H1 (cell line): ENCODE results near the gene CSNK1G2. TPM values are rescaled to one million over a fixed set of nuclear protein-coding genes. Genes with fewer than 3 reads are reported as not detected.

Source experiments
- CTCF ChIA-PET: fragments of 300-600 bp; sonication (Branson Sonifier 250); formaldehyde crosslinking; loops from one replicate; lab custom pipeline; 2021; ENCODE audit not compliant: partially characterized antibody; lab: Charles Lee
- POLR2A ChIA-PET: fragments of 300-600 bp; sonication (Branson Sonifier 250); formaldehyde crosslinking; loops from one replicate; lab custom pipeline; 2021; ENCODE audit warnings: inconsistent platforms; ENCODE audit not compliant: partially characterized antibody; lab: Charles Lee
- DNase-seq, 2 experiments: peaks; one replicate each; pipeline versions ENCODE4 v3.0.0 to v3.0.0-alpha.2; 2010 to 2022; ENCODE audit warnings: low spot score in 2 of 2, low read depth in 1 of 2, mixed read lengths in 1 of 2
- FAIRE-seq: peaks from 2 replicates; lab custom pipeline; 2011; peaks lifted over from hg19 to GRCh38; lab: Jason Lieb, UNC
- H2AFZ ChIP-seq: 2 replicates; pipeline ENCODE4 v1.8.1; 2012; ENCODE audit warnings: low read length, inconsistent platforms
- H2AK5ac ChIP-seq: 2 replicates; pipeline ENCODE4 v1.6.1; 2013; ENCODE audit warnings: low read depth, low read length
- H2BK120ac ChIP-seq: replicated peaks from 2 replicates; pipeline ENCODE3; 2013; ENCODE audit warnings: low read depth, low read length, inconsistent platforms
- H2BK12ac ChIP-seq: 2 replicates; pipeline ENCODE4 v1.6.1; 2013; ENCODE audit warnings: low read depth, low read length
- H2BK15ac ChIP-seq: 2 replicates; pipeline ENCODE4 v1.6.1; 2013; ENCODE audit warnings: low read length
- H2BK20ac ChIP-seq: 2 replicates; pipeline ENCODE4 v1.6.1; 2013; ENCODE audit warnings: low read length
- H2BK5ac ChIP-seq: 2 replicates; pipeline ENCODE4 v1.6.1; 2013; ENCODE audit warnings: low read depth, low read length
- H3K14ac ChIP-seq: 2 replicates; pipeline ENCODE4 v1.6.1; 2013; ENCODE audit warnings: inconsistent platforms; ENCODE audit not compliant: insufficient read length
- H3K18ac ChIP-seq: 2 replicates; pipeline ENCODE4 v1.6.1; 2013; ENCODE audit warnings: low read length; ENCODE audit errors: extremely low read depth
- H3K23ac ChIP-seq: 2 replicates; pipeline ENCODE4 v1.6.1; 2013; ENCODE audit warnings: inconsistent platforms; ENCODE audit not compliant: insufficient read length
- H3K23me2 ChIP-seq: 2 replicates; pipeline ENCODE4 v1.6.1; 2013; ENCODE audit warnings: low read depth, low read length
- H3K27ac ChIP-seq: 2 replicates; pipeline ENCODE4 v1.6.1; 2011; ENCODE audit warnings: low read depth, low read length, inconsistent platforms
- H3K27me3 ChIP-seq, 4 experiments: replicated peaks in 1 of 4; 1 replicate in 1 of 4; 2 replicates in 3 of 4; pipeline versions ENCODE4 v1.6.1 to v1.8.1; 2011 to 2013; ENCODE audit warnings: low read length in 3 of 4, mild to moderate bottlenecking in 3 of 4, inconsistent platforms in 2 of 4, mixed read lengths in 2 of 4, moderate library complexity in 1 of 4; ENCODE audit not compliant: control insufficient read depth in 3 of 4, insufficient read depth in 3 of 4; ENCODE audit errors: extremely low read depth in 1 of 4
- H3K36me3 ChIP-seq, 4 experiments: 2 replicates each; pipeline versions ENCODE4 v1.6.1 to v1.8.1; 2011 to 2013; ENCODE audit warnings: mild to moderate bottlenecking in 4 of 4, low read length in 3 of 4, moderate library complexity in 2 of 4, control low read depth in 1 of 4, inconsistent platforms in 1 of 4; ENCODE audit not compliant: insufficient read depth in 4 of 4, control insufficient read depth in 2 of 4
- H3K4ac ChIP-seq: replicated peaks from 2 replicates; pipeline ENCODE3; 2013; ENCODE audit warnings: low read length, low read depth, mixed read lengths, inconsistent platforms; ENCODE audit not compliant: insufficient read length
- H3K4me1 ChIP-seq, 4 experiments: replicated peaks in 1 of 4; 1 replicate in 1 of 4; 2 replicates in 3 of 4; pipeline versions ENCODE4 v1.6.1 to v1.8.1; 2011 to 2013; ENCODE audit warnings: low read length in 3 of 4, inconsistent platforms in 2 of 4, mixed read lengths in 1 of 4; ENCODE audit not compliant: insufficient read depth in 4 of 4, control insufficient read depth in 3 of 4
- H3K4me2 ChIP-seq, 2 experiments: 2 replicates each; pipeline versions ENCODE4 v1.6.1 to v1.8.1; 2011 to 2013; ENCODE audit warnings: low read depth in 2 of 2, low read length in 2 of 2, control low read depth in 1 of 2, inconsistent platforms in 1 of 2, mild to moderate bottlenecking in 1 of 2; ENCODE audit not compliant: insufficient read depth in 1 of 2
- H3K4me3 ChIP-seq, 4 experiments: fragments of 200-600, 300-600 bp in 1 of 4; sonication (generic), shearing (Covaris generic), sonication (Bioruptor Twin) in 1 of 4; 2 replicates each; pipeline versions ENCODE4 v1.5.1 to v1.8.1; 2011 to 2016; ENCODE audit warnings: low read length in 4 of 4, low read depth in 3 of 4, control low read depth in 2 of 4, inconsistent platforms in 2 of 4, mild to moderate bottlenecking in 2 of 4, mixed read lengths in 1 of 4, moderate library complexity in 1 of 4; ENCODE audit not compliant: insufficient read depth in 2 of 4; ENCODE audit errors: extremely low read depth in 1 of 4
- H3K56ac ChIP-seq: replicated peaks from 2 replicates; pipeline ENCODE3; 2013; ENCODE audit warnings: low read depth, mild to moderate bottlenecking, mixed read lengths, low read length, inconsistent platforms; ENCODE audit not compliant: insufficient read length
- H3K79me1 ChIP-seq: 2 replicates; pipeline ENCODE4 v1.6.1; 2013; ENCODE audit warnings: low read depth, low read length, control low read depth
- H3K79me2 ChIP-seq, 2 experiments: 2 replicates each; pipeline versions ENCODE4 v1.6.1 to v1.8.1; 2012 to 2013; ENCODE audit warnings: low read length in 2 of 2, mild to moderate bottlenecking in 2 of 2, inconsistent platforms in 1 of 2; ENCODE audit not compliant: insufficient read depth in 2 of 2, control insufficient read depth in 1 of 2
- H3K9ac ChIP-seq, 4 experiments: replicated peaks in 1 of 4; 1 replicate in 1 of 4; 2 replicates in 3 of 4; pipeline versions ENCODE4 v1.6.1 to v1.8.1; 2011 to 2013; ENCODE audit warnings: low read depth in 3 of 4, low read length in 3 of 4, control low read depth in 2 of 4, mild to moderate bottlenecking in 2 of 4, moderate library complexity in 2 of 4, inconsistent platforms in 1 of 4; ENCODE audit errors: extremely low read depth in 1 of 4
- H3K9me3 ChIP-seq, 2 experiments: 2 replicates each; pipeline versions ENCODE4 v1.6.1 to v1.8.1; 2012 to 2013; ENCODE audit warnings: mild to moderate bottlenecking in 2 of 2, moderate library complexity in 2 of 2, control low read depth in 1 of 2, inconsistent platforms in 1 of 2, low read depth in 1 of 2, low read length in 1 of 2, mixed read lengths in 1 of 2; ENCODE audit not compliant: insufficient read depth in 2 of 2
- H4K20me1 ChIP-seq, 2 experiments: replicated peaks in 1 of 2; 2 replicates each; pipeline versions ENCODE3 to v1.8.1; 2011 to 2013; ENCODE audit warnings: inconsistent platforms in 2 of 2, low read length in 2 of 2, mild to moderate bottlenecking in 1 of 2; ENCODE audit not compliant: insufficient read depth in 2 of 2, control insufficient read depth in 1 of 2
- H4K5ac ChIP-seq: 2 replicates; pipeline ENCODE4 v1.6.1; 2013; ENCODE audit warnings: low read length, low read depth, mixed read lengths, inconsistent platforms; ENCODE audit not compliant: insufficient read length
- H4K8ac ChIP-seq: 2 replicates; pipeline ENCODE4 v1.8.0; 2013; ENCODE audit warnings: mild to moderate bottlenecking, moderate library complexity, low read length, inconsistent platforms; ENCODE audit not compliant: insufficient read depth; ENCODE audit errors: extremely low read depth
- H4K91ac ChIP-seq: replicated peaks from 2 replicates; pipeline ENCODE3; 2013; ENCODE audit warnings: low read length, mixed read lengths, inconsistent platforms; ENCODE audit not compliant: insufficient read length
- FOSL1 ChIP-seq: IDR thresholded peaks from 2 replicates; pipeline ENCODE4 v1.6.1; 2011; ENCODE audit warnings: mild to moderate bottlenecking, low read depth, low read length, moderate library complexity; ENCODE audit not compliant: insufficient read depth
- GABPA ChIP-seq: IDR thresholded peaks from 2 replicates; pipeline ENCODE4 v1.6.1; 2011; ENCODE audit warnings: mild to moderate bottlenecking, low read length, moderate library complexity, borderline replicate concordance; ENCODE audit not compliant: insufficient read depth
- POLR2A ChIP-seq, 2 experiments: IDR thresholded peaks; 1 replicate in 1 of 2; 2 replicates in 1 of 2; pipeline ENCODE4 v1.6.1; 2011; ENCODE audit warnings: low read depth in 2 of 2, low read length in 2 of 2, mild to moderate bottlenecking in 2 of 2; ENCODE audit errors: control extremely low read depth in 1 of 2
- SP4 ChIP-seq: IDR thresholded peaks from 2 replicates; pipeline ENCODE4 v1.6.1; 2012; ENCODE audit warnings: low read length, inconsistent platforms
- TBP ChIP-seq: IDR thresholded peaks from 2 replicates; pipeline ENCODE4 v1.6.1; 2011; ENCODE audit warnings: low read depth, low read length, improper control_type of control experiment
- TEAD4 ChIP-seq: IDR thresholded peaks from 2 replicates; pipeline ENCODE4 v1.6.1; 2012; ENCODE audit warnings: low read depth, low read length, inconsistent platforms, mixed read lengths
- WGBS, 2 experiments: shearing (Covaris generic) in 1 of 2; methylation state at CpG; one replicate each; pipeline versions ENCODE4 v1.1.6 to v1.1.7; 2013 to 2015; ENCODE audit warnings: low lambda C conversion rate in 2 of 2, mixed read lengths in 2 of 2, inconsistent platforms in 1 of 2, low coverage in 1 of 2, missing lambda C conversion rate in 1 of 2; ENCODE audit not compliant: insufficient replicate concordance in 2 of 2, insufficient coverage in 1 of 2, insufficient read length in 1 of 2; ENCODE audit errors: extremely low coverage in 1 of 2, missing lambda C conversion rate in 1 of 2; 5-methylcytosine and 5-hydroxymethylcytosine counted together
- polyA plus RNA-seq, 7 experiments: library from polyadenylated mRNA; depleted of rRNA in 3 of 7; stranded (reverse) in 5 of 7; unstranded in 2 of 7; fragments of >200 nt in 5 of 7; fragments of 200-250 nt in 2 of 7; gene quantifications; 1 replicate in 5 of 7; 2 replicates in 1 of 7; 4 replicates in 1 of 7; pipeline versions ENCODE4 v1.2.1 to v1.2.3, GENCODE V29; 2011 to 2013; ENCODE audit warnings: missing spikeins in 2 of 7, mixed read lengths in 2 of 7
- total RNA-seq: library from RNA; stranded (reverse); fragmentation: NEBNext Ultra II Directional; extraction: Animal tissue kit (Norgen Biotek cat#: 25700); gene quantifications from 2 replicates; pipeline ENCODE4 v1.2.1, GENCODE V29; 2021

The CSNK1G2 gene
- total and polyA plus RNA-seq, 2 of the 8 experiments (the other 6 are each of a cell fraction or from before 2014, with no cell fraction given): 99.5 to 130 TPM

- ChIA-PET CTCF (interaction anchor here (0.6 to 0.8 kb wide), 2 partner anchors 40 to 663 kb away, joined by 3 read pairs; no protein-coding TSS in a partner anchor), POLR2A (interaction anchor here (0.6 kb wide), 1 partner anchor 11 kb away, joined by 3 read pairs; no protein-coding TSS in a partner anchor)
Observed at GRCh38 chr19:1985588-1986356, 44.8 kb downstream of the CSNK1G2 start.

More at GRCh38 chr19:1985588-1986356, 44.8 kb downstream of the CSNK1G2 start:
- H3K27me3 ChIP-seq: no peaks in the 10 kb centered on the region
- H3K56ac ChIP-seq: no peak overlapping the region
- no peak overlapping the region for H3K9ac ChIP-seq
- no peak overlapping the region for H2BK120ac ChIP-seq
- H3K23me2 ChIP-seq: no peaks in the 10 kb centered on the region
- H2BK5ac ChIP-seq: no peak overlapping the region
- no peak overlapping the region for H3K23ac ChIP-seq
- 92% methylated on average over 42 of the region's 44 CpGs; no CpG with 5 or more reads in 1 of the 2 experiments for WGBS, 2 experiments
- TF ChIP-seq TEAD4 (no peak), POLR2A (IDR thresholded peaks at IDR 0.05; ENCODE audit: control extremely low read depth in 1 of 2, low read depth in 2 of 2, low read length in 2 of 2) (peak in 1 of 2 experiments; percentile 20; a peak in 1 of 3 replicates), GABPA (peak; percentile 65), FOSL1 (no peak), TBP (no peak), SP4 (no peak)
- TF ChIP-seq, all 59 proteins: peak for 2
- no peak overlapping the region for H3K14ac ChIP-seq
- H2AFZ ChIP-seq: no peak overlapping the region
- H4K8ac ChIP-seq: peak overlapping the region; percentile 85; the same call in 1 of the 2 replicates
- H3K79me2 ChIP-seq: no peaks in the 10 kb centered on the region
- FAIRE-seq: no peak
- DNase-seq: no peak
- H3K79me1 ChIP-seq: no peaks in the 10 kb centered on the region
- H3K18ac ChIP-seq: no peak overlapping the region
- H3K27ac ChIP-seq: no peak overlapping the region
- H3K9me3 ChIP-seq: no peaks in the 10 kb centered on the region
- no peak overlapping the region for H3K4me2 ChIP-seq
- H4K20me1 ChIP-seq: peaks cover 3 to 19% of the 10 kb centered on the region in 2 experiments
- no peak overlapping the region for H2BK20ac ChIP-seq
- no peak overlapping the region for H3K4me3 ChIP-seq
- no peak overlapping the region for H2BK12ac ChIP-seq
- H2BK15ac ChIP-seq: no peak overlapping the region
- no peak overlapping the region for H4K91ac ChIP-seq
- H3K4me1 ChIP-seq: no peaks in the 10 kb centered on the region
- no peak overlapping the region for H3K4ac ChIP-seq
- no peak overlapping the region for H2AK5ac ChIP-seq
- H3K36me3 ChIP-seq: peaks cover 17 to 47% (median 37%) of the 10 kb centered on the region in 4 experiments
- no peak overlapping the region for H4K5ac ChIP-seq
